ENCODE measurements around the gene SUGCT.
"Not testable (repeated sequence)": the region's sequence is repeated elsewhere in the genome, so short reads cannot be mapped to it uniquely, and the experiment has no call there.

Gene SUGCT

DNA sequence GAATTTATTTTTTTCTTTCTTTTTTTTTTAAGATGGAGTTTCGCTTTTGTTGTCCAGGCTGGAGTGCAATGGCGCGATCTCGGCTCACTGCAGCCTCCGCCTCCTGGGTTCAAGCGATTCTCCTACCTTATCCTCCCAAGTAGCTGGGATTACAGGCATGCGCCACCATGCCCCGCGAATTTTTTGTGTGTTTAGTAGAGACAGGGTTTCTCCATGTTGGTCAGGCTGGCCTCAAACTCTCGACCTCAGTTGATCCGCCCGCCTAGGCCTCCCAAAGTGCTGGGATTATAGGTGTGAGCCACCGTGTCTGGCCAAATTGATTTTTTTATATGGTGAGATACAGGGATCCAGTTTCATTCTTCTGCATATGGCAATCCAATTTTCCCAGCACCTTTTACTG is 5.1 kb downstream of the SUGCT start:
- not testable (repeated sequence) for DNase-seq (ENCODE audit: low read depth)

DNA sequence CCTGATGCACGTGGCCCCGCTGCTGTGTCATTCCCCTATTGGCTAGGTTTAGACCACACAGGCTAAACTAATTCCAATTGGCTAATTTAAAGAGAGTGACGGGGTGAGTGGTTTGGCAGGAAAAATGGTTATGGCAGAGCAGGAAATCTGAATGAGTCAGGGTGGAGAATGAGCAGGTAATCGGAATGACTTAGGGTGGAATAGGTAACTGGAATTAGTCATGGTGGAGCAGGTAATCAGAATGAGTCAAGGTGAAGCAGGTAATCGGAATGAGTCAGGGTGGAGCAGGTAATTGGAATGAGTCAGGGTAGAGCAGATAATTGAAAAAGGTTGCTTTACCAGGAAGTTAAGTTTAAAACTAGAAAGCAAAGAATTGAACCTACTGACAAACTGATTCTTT is 7.1 kb downstream of the SUGCT start:
- not testable (repeated sequence) for DNase-seq (ENCODE audit: low read depth)

DNA sequence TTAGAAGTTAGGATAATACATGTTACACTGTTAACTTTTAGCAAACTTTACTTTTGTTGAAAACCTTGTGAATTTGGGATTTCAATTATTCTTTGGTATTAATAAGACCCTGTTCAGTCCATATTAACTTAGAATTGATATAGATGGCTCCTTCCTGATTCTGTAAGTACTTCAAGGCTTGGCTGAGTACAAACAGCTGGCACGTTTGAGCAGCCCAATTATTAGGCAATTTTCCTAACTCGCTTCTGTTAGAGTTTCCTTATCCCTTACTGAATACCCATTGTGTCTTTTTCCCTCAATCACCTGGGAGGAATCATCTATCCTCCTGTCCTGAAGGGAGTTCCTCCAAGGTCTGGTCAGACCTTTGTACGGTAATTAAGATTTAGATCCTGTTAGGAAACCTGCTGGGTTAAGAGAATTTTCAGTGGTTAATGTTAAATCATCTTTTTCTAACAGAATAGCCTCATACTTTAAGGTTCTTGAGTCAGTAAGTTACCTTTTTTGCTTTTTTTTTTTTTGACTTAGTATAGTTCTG is 10.9 kb downstream of the SUGCT start:
- DNase-seq (ENCODE audit: low read depth): not testable (repeated sequence)

DNA sequence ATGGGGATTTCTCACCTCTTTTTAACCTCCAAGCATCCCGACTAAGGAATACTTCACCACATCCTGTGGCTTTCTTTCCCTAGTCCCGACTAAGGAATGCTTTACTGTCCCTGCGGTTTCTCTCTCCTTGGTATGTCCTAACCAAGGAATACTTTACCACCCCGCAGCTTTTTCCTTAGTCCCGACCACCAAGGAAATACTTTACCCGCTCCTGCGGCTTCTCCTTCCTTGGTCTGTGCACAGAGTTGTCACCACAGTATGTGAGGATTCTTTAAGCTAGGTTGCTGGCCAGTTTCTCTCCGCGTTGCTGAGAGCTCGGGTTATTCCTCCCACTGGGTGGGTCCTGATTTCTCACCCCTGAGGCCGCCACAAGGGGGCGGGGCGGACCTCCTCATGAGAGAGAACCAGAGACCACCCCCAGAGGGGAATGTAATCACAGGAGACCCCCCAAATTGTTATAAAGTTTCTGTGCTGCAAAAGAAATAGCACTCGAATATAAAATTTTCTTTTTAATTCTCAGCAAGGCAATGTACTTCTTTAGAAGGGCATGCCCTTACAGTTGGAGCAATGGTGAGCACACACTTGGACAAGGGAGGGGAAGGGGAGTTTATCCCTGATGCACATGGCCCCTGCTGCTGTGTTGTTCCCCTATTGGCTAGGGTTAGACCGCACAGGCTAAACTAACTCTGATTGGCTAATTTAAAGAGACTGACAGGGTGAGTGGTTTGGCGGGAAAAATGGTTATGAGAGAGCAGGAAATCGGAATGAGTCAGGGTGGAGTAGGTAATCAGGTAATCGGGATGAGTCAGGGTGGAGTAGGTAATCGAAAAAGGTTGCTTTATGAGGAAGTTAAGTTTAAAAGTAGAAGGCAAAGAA is 12.8 kb downstream of the SUGCT start:
- no peak for DNase-seq (ENCODE audit: low read depth)

DNA sequence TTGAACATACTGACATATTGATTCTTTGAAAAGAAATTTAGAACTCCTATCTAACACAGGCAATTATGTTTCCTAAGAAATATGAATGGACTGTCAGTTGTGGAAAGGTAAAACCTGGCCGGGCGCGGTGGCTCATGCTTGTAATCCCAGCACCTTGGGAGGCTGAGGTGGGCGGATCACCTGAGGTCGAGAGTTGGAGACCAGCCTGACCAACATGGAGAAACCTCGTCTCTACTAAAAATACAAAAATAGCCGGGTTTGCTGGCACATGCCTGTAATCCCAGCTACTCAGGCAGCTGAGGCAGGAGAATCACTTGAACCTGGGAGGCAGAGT is 13.4 kb downstream of the SUGCT start:
- not testable (repeated sequence) for DNase-seq (ENCODE audit: low read depth)

DNA sequence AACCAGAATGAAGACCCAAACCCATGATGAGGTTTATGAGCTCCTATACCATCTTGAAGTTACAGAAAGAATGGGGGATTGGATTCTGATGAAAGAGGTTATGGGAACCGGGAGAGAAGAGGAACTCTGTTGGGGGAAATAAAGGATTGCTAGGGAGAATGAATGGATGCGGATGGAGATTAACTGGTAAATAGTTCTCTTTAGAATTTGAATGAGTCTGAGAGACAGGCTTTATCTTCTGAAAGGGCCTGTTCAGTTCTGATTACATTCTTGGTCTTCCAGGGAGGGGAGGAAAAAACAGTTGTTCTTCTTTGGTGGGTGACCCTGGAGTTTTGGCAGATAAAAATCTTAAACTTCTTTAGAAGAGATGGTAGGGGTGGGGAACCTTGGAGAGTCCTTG is 13.9 kb downstream of the SUGCT start:
- DNase-seq (ENCODE audit: low read depth): no peak

DNA sequence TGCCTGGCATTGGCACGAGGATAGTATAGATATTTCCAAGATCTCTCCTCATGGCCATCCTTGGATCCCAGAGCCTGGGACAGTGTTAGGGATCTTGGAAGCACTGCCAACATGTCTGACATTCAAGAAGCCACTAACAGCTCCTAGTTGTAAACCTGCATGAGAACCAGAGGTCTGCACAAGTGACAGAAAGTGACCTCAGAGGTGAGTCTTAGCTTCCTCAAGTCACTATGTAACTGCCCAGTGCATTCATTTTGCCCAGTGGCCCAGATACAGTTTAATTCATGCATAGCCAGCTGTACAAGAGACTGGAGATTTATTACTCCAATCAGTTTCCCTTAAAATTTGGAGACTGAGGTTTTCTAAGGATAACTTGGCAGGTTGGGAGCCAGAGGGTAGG is 16.7 kb downstream of the SUGCT start:
- DNase-seq (ENCODE audit: low read depth): no peak

DNA sequence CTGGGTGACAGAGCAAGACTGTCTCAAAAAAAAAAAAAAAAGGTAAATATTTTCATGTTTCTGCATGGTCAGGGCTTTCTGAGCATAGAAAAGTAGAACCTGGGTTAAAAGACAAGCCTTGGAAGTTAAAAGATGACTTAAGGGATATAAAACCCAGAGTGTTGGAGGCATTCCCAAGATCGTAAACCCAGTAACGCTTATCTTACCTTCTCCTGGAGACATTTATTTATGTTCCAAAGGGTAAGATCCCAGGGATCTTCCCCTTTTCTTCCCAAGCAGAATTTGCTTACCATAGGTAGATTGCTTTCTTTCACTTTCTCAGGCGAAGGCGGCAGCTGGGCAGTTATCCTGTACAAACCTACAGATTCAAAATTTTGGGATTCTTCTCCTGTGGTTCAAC is 22.2 kb downstream of the SUGCT start:
- no peak for DNase-seq (ENCODE audit: low read depth)

DNA sequence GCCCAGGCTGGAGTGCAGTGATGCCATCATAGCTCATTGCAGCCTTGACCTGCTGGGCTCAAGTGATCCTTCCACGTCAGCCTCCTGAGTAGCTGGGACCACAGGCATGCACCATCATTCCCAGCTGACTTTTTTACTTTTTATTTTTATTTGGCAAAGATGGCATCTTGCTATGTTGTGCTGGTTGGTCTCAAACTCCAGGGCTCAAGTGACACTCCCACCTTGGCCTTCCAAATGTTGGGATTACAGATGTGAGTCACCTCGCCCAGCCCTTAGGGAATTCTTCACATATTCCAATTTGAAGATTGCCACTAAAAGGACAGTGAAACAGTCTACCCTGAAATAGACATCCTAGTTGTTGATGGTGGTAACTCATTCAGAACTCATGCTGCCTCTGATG is 27.7 kb downstream of the SUGCT start:
- no peak for DNase-seq (ENCODE audit: low read depth)

DNA sequence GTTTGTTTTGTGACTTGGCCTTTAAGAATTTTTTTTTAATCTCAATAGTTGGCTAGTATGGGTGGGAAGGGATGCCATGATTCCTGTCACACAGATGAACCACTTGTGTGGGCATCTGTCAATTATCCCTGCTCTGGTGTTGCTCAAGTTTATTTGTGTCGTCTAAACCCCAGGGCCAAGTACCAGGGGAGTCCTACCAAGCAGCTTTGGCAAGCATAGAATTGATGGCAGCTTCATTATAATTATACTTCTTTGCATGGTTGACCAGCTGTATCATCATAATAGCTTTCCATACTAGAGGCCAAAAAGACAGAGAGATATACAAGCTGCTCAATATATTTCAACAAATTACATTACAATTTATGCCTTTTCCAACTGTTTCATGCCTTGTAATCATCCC is 30.4 kb downstream of the SUGCT start:
- DNase-seq (ENCODE audit: low read depth): no peak

DNA sequence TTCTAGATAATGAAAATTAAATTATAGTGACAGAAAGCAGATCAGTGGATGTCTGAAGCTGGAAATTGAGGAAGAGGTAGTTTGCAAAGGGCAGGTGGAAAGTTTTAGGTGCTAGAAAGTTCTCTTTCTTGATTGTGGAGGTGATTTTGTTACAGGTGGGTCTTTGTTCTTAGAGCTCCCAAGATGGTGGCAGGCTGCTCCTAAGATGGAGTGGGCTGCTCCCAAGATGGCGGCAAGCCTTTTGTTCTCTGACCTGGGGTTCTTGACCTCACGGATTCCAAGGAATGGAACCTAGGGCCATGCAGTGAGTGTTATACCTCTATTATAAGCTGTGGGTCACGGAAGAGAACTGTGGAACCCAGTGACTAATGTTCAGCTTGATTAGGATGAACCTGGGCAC is 32.5 kb downstream of the SUGCT start:
- no peak for DNase-seq (ENCODE audit: low read depth)

DNA sequence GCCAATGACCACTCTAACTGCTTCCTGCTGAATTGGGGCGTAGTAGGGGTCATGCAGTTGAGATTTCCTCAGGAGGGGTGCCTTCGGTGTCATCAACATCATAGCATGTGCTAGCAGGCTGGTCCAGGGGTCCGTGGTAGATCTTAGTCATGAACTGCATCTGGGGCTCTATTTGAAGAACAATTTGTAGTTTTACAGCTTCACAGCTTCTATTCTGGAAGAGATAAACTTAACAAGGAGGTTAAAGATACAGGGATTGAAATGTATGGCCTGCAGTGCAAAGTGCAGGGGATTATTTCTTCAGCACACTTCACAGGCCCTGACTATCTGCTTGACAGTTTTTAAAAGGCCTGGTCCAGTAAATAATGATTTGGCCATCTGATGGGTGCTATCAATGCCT is 33.5 kb downstream of the SUGCT start:
- DNase-seq (ENCODE audit: low read depth): not testable (repeated sequence)

DNA sequence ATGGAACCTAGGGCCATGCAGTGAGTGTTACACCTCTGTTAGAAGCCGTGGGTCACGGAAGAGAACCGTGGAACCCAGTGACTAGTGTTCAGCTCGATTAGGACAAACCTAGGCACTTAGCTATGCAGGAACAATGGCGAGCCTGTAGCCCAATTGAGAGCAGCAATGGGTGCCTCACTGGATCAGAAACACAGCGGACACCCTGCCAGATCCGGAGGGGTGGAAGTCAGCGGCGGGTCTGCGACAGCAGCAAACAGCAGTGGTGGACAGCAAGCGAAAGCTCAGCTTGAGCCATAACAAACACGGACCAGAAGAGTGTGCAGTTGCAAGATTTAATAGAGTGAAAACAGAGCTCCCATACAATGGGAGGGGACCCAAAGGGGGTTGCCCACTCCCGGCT is 38.3 kb downstream of the SUGCT start:
- not testable (repeated sequence) for DNase-seq (ENCODE audit: low read depth)

DNA sequence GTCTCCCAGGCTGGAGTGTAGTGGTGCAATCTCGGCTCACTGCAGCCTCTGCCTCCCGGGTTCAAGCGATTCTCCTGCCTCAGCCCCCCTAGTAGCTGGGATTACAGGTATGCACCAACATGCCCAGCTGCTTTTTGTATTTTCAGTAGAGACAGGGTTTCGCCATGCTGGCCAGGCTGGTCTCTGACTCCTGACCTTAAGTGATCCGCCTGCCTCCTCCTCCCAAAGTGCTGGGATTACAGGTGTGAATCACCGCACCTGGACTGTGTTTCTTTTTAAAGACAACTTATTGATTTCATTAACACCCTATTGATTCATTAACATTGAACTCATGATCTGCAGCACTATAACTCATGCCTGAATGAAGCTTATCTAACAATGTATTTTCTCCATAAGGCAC is 40.5 kb downstream of the SUGCT start:
- not testable (repeated sequence) for DNase-seq (ENCODE audit: low read depth)

DNA sequence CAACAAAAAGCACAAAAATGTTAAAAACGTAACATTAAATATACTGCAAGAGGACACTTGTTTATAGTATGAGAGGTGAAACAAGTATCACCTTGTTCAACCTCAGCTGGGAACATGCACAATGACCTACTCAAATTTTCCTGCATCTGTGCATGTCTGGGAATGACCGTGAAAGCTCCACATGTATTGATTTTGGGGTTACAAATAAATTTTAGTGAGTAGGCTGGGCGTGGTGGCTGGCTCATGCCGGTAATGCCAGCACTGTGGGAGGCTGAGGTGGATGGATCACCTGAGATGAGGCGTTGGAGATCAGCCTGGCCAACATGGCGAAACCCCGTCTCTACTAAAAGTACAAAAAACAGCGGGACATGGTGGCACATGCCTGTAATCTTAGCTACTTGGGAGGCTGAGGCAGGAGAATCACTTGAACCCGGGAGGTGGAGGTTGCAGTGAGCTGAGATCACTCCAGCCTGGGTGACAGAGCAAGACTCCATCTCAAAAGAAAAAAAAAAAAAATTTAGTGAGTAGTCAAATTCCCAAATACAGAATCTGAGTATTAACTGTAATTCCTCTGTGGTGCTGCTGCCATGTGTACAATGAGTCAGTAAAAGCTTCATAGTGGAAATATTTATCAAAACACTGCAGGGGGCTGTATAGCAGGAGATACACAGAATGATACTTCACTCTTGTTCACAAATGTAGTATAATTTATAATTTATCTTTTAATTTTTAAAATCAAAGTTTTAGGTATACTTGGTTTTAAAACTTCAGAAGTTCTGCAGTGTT is 41.1 kb downstream of the SUGCT start:
- DNase-seq (ENCODE audit: low read depth): no peak

DNA sequence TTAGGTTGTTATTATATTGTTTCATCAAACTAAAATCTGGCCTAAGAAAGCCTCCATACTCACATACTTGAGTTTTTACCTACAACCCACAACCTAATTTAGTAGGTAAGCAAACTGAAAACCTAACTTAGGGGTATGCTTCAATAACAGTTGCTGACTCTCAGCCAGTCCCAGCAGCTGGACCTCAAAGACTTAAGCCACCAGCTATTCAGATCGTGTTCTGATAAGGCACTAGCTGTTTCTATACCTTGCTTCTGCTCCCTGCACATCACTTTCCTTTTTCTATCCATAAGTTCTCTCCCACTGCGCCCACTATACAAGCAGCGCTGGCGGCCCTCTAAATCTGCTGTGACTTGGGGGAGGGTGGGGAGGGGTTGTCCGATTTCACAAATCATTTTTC is 42.3 kb downstream of the SUGCT start:
- no peak for DNase-seq (ENCODE audit: low read depth)

DNA sequence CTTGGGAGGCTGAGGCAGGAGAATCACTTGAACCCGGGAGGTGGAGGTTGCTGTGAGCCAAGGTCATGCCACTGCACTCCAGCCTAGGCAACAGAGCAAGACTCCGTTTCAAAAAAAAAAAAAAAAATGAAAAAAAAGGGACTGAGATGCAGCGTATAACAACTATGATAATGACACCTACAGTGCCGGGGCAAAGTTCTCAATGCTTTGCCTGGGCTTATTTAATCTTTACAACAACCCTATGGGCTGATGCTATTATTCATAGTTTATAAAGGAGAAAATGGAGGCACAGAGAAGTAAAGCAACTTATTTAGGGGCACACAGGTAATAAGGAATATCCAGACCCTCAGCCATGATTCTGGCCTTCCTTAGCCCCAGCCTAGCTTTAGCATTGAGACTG is 47.6 kb downstream of the SUGCT start:
- DNase-seq (ENCODE audit: low read depth): no peak

DNA sequence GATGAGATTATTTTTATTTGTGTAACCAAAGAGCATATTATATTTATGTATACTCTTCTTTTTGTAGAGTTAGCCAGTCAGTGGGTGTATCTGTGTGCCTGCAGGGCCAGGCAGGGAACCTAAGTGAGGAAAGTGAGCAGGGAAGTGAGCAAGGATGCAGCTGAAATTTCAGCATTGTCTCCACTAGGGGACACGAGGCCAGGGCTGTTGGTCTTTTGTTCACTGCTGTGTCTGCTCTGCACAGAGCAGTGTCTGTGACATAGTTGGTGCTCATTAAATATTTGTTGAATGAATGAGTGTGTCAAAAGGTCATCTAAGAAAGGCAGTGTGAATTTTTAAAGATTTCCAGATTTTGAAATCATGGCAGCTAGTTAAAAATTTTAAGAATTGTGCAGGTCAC is 51.8 kb downstream of the SUGCT start:
- no peak for DNase-seq (ENCODE audit: low read depth)

DNA sequence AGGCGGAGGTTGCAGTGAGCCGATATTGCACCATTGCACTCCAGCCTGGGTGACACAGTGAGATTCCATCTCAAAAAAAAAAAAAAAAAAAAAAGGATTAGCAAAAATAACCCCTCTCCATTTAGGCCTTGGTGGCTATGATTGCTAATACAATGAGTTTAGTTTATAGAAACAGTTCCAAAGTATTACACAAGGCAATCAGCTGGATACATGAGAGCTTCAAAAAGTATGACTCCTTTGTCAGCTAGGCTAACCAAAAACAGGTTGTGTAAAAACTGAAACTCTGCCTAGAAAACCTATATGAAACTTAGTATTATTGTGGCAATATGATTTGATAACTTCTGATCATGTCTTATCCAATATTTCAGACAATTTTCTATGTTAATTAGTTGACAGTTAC is 57.2 kb downstream of the SUGCT start:
- no peak for DNase-seq (ENCODE audit: low read depth)

DNA sequence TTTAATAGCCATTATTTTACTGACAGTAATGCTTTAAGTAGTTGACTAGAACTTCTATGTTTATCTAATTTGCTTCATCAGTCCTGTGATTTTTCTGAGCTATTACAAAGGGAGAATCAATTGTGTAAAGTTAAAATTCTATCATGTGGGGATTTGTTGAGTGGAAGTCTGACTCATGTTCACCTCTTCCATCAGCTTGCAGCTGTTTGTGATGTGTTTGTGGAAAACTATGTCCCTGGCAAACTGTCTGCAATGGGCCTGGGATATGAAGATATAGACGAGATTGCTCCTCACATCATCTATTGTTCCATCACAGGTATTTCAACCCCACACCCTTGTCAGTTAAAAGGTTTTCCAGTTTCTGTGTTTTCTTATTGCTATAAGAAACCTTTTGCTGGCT is 59.9 kb downstream of the SUGCT start:
- no peak for DNase-seq (ENCODE audit: low read depth)

DNA sequence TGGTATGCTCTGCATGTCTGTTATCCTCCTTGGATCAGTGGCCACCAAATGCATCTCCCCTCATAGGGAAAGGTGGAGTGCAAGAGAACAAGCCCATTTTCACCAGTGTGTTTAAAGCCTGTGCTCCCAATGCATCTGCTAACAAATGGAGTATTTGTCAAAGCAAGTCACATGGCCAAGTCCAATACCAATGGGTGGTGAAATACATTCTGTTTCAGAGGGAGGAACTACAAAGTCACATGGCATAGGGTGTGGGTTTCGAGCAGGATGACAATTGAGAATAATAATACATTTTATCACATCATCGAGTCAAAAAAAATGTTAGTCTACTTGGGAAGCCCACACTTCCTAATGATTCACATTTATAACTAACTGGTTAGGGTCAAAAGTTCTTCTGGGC is 62.7 kb downstream of the SUGCT start:
- no peak for DNase-seq (ENCODE audit: low read depth)

DNA sequence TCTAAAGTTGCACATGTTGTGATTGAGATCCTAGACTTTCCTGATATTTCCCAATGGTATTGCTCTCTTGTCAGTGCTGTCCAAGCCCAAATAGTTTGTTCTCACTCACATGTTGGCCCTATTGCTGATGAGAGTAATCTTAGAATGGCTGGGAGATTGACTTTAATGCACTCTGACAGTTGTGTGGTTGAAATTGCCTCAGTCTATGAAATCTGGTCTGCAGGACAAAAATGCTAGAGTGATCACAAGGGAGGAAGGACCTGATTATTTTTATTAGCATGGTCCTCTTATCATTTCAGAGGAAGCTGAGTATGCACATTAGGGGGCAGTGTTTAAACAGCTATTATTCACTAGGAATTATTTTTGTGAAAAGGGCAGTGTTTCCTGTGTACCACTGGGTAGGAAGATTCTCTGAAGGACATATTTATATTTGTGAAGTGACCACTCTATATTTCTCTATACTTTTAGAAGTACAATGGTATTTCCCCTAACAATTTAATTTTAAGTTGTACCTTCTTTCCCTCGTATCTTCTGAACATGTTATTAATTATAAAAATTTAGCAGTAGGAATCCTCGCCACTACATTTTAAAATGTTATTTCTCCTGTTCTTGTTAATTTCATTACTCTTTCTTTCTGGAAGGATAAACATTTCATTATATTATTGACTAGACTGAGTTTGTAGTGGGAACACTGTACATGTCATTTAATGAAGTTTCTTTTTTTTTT is 64.4 kb downstream of the SUGCT start:
- no peak for DNase-seq (ENCODE audit: low read depth)

DNA sequence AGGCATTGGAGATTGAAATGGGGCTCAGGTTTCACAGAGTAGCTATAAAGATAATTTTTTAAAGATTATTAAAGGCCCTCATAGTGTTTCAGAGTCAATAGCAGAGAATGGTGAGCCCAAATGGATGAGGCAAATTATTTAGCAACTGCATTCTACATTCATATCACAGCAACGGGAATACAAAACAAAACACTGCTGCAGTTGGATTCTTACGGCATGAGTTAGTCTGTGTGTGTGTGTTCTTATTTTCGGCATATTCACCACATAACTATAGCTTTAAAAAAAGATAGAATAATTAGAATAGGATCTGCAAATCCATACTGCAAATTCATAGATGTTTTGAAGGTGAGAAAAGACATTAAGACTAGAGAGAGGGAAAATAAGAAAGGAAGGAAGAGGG is 66.0 kb downstream of the SUGCT start:
- no peak for DNase-seq (ENCODE audit: low read depth)

Measured in CMK (cell line).